HG03460 (cell line): Measurements from ENCODE around the gene SMIM35.

ENCODE experiments used
- ATAC-seq: cut with Tn5 transposase; IDR thresholded peaks from one replicate; pipeline ENCODE4 v1.9.1; 2021; ENCODE audit not compliant: unreplicated experiment

SMIM35 gene

GRCh38 chr11:118111019-118111743 lies 24.4 kb upstream of the SMIM35 start:
- no peak for ATAC-seq

GRCh38 chr11:118109231-118109630 lies 22.5 kb upstream of the SMIM35 start:
- ATAC-seq = no peak

- no peak for ATAC-seq
Observed at GRCh38 chr11:118108513-118108912, 21.8 kb upstream of the SMIM35 start.

- no peak for ATAC-seq
Observed at GRCh38 chr11:118106789-118107335, 20.1 kb upstream of the SMIM35 start.

- ATAC-seq = no peak
Observed at GRCh38 chr11:118105657-118106305, 19.0 kb upstream of the SMIM35 start.

GRCh38 chr11:118104491-118104890 lies 17.7 kb upstream of the SMIM35 start:
- no peak for ATAC-seq

- ATAC-seq = no peak
Observed at GRCh38 chr11:118102721-118103261, 16.0 kb upstream of the SMIM35 start.

- ATAC-seq = no peak
Observed at GRCh38 chr11:118100691-118101232, 14.0 kb upstream of the SMIM35 start.

GRCh38 chr11:118099838-118100556 lies 13.2 kb upstream of the SMIM35 start:
- no peak for ATAC-seq

GRCh38 chr11:118098996-118099837 lies 12.5 kb upstream of the SMIM35 start:
- no peak for ATAC-seq

- ATAC-seq = no peak
Observed at GRCh38 chr11:118095967-118096367, 9.2 kb upstream of the SMIM35 start.

GRCh38 chr11:118095493-118095892 lies 8.7 kb upstream of the SMIM35 start:
- no peak for ATAC-seq

GRCh38 chr11:118092907-118093571 lies 6.3 kb upstream of the SMIM35 start:
- ATAC-seq = no peak

- ATAC-seq = no peak
Observed at GRCh38 chr11:118091690-118092089, 4.9 kb upstream of the SMIM35 start.

- no peak for ATAC-seq
Observed at GRCh38 chr11:118090545-118091162, 3.9 kb upstream of the SMIM35 start.

GRCh38 chr11:118088531-118088930 lies 1.8 kb upstream of the SMIM35 start:
- no peak for ATAC-seq

GRCh38 chr11:118087931-118088330 lies 1.2 kb upstream of the SMIM35 start:
- no peak for ATAC-seq

GRCh38 chr11:118084656-118085055 lies 2.1 kb downstream of the SMIM35 start:
- ATAC-seq = no peak

GRCh38 chr11:118084247-118084646 lies 2.5 kb downstream of the SMIM35 start:
- no peak for ATAC-seq
